ENCODE results near the gene PHC2.

- no peak for TF ChIP-seq POLR2AphosphoS5 (IDR thresholded peaks at IDR 0.05)
- TF ChIP-seq CTCF (IDR thresholded peaks at IDR 0.05): no peak
- no peak for TF ChIP-seq POLR2A (IDR thresholded peaks at IDR 0.05)
Measured at GRCh38 chr1:33277488-33278084, 153.3 kb downstream of the PHC2 start.
